ENCODE measurements around the gene ARVCF. TPM values are rescaled to one million over a fixed set of nuclear protein-coding genes. Genes with fewer than 3 reads are reported as not detected.

The ARVCF gene
- total RNA-seq, 3 donors from 2014 or later (not counting 1 experiment from before 2014, with no cell fraction given), result 37.8 to 62.0 (median 38.7) TPM

- Histone ChIP-seq H3K27me3 (ENCODE audit: control insufficient read depth, insufficient read depth, low read length) (no peaks in the 10 kb centered on the region), H3K36me3 (ENCODE audit: control insufficient read depth, insufficient read depth, low read length) (peaks cover 3% of the 10 kb centered on the region), H3K9me3 (ENCODE audit: control insufficient read depth, insufficient read depth, low read length) (no peaks in the 10 kb centered on the region), H3K27ac (ENCODE audit: low read length) (no peak overlapping the region), H3K4me3 (ENCODE audit: low read length) (no peak overlapping the region), H3K4me1 (ENCODE audit: control insufficient read depth, insufficient read depth, low read length) (peaks cover 22% of the 10 kb centered on the region)
- Mint-ChIP-seq H3K4me1 (peaks cover 0 to 16% of the 10 kb centered on the region in 2 donors), H3K9me3 (no peaks in the 10 kb centered on the region), H3K27ac (no peak overlapping the region), H3K4me3 (no peak overlapping the region), H3K27me3 (ENCODE audit: low read depth in 2 of 2) (no peaks in the 10 kb centered on the region), H3K36me3 (no peaks in the 10 kb centered on the region)
- intact Hi-C loops (cut with micrococcal nuclease), result no loop called here
- WGBS (ENCODE audit: insufficient coverage), result 94% methylated on average over 16 of the region's 16 CpGs
- no peak for TF ChIP-seq CTCF (IDR thresholded peaks at IDR 0.05)
- ATAC-seq (no peak), DNase-seq (no peak)
These were observed 34.4 kb downstream of the ARVCF start for GRCh38 chr22:19981961-19982920.

- no peak overlapping the region for H3K27ac ChIP-seq (ENCODE audit: low read length)
- Mint-ChIP-seq H3K4me1 (peaks cover under 1 to 16% of the 10 kb centered on the region in 2 donors), H3K36me3 (no peaks in the 10 kb centered on the region), H3K27ac (no peak overlapping the region), H3K9me3 (no peaks in the 10 kb centered on the region), H3K4me3 (no peak overlapping the region), H3K27me3 (ENCODE audit: low read depth in 2 of 2) (no peaks in the 10 kb centered on the region)
- DNase-seq, result no peak
- H3K4me1 ChIP-seq (ENCODE audit: control insufficient read depth, insufficient read depth, low read length), result peaks cover 19% of the 10 kb centered on the region
- ATAC-seq, result no peak
- intact Hi-C loops (cut with micrococcal nuclease), result no loop called here
- H3K4me3 ChIP-seq (ENCODE audit: low read length), result no peak overlapping the region
- no peaks in the 10 kb centered on the region for H3K27me3 ChIP-seq (ENCODE audit: control insufficient read depth, insufficient read depth, low read length)
- no peak for TF ChIP-seq CTCF (IDR thresholded peaks at IDR 0.05)
- H3K36me3 ChIP-seq (ENCODE audit: control insufficient read depth, insufficient read depth, low read length), result peaks cover 3% of the 10 kb centered on the region
- no peaks in the 10 kb centered on the region for H3K9me3 ChIP-seq (ENCODE audit: control insufficient read depth, insufficient read depth, low read length)
- 95% methylated on average over 33 of the region's 33 CpGs for WGBS (ENCODE audit: insufficient coverage)
These were observed 35.3 kb downstream of the ARVCF start for GRCh38 chr22:19981171-19981960.

GRCh38 chr22:19980766-19981165 is 35.9 kb downstream of the ARVCF start:
- no peak overlapping the region for H3K27ac Mint-ChIP-seq
- intact Hi-C loops (cut with micrococcal nuclease), result no loop called here

More at GRCh38 chr22:19980766-19981165, 35.9 kb downstream of the ARVCF start:
- H3K9me3 Mint-ChIP-seq, result no peaks in the 10 kb centered on the region
- peaks cover 3% of the 10 kb centered on the region for H3K36me3 ChIP-seq (ENCODE audit: control insufficient read depth, insufficient read depth, low read length)
- no peak overlapping the region for H3K27ac ChIP-seq (ENCODE audit: low read length)
- H3K27me3 ChIP-seq (ENCODE audit: control insufficient read depth, insufficient read depth, low read length), result no peaks in the 10 kb centered on the region
- H3K4me1 ChIP-seq (ENCODE audit: control insufficient read depth, insufficient read depth, low read length), result peaks cover 16% of the 10 kb centered on the region
- no peaks in the 10 kb centered on the region for H3K9me3 ChIP-seq (ENCODE audit: control insufficient read depth, insufficient read depth, low read length)
- no peak overlapping the region for H3K4me3 ChIP-seq (ENCODE audit: low read length)
- ATAC-seq (no peak), DNase-seq (no peak)
- no peak overlapping the region for H3K4me3 Mint-ChIP-seq
- H3K27me3 Mint-ChIP-seq (ENCODE audit: low read depth in 2 of 2), result no peaks in the 10 kb centered on the region
- TF ChIP-seq CTCF (IDR thresholded peaks at IDR 0.05), result no peak
- WGBS (ENCODE audit: insufficient coverage), result 88% methylated on average over 7 of the region's 7 CpGs
- peaks cover 6 to 16% of the 10 kb centered on the region in 2 donors for H3K4me1 Mint-ChIP-seq
- no peaks in the 10 kb centered on the region for H3K36me3 Mint-ChIP-seq

All from natural killer cell (primary cell).